Stimulated activated CD8-positive, alpha-beta memory T cell treated with anti-CD3 and anti-CD28 coated beads, Interleukin-4, amount 100 ng/mL, for 24 hours (primary cell): ENCODE results near the gene OR14C36.
"Not testable (repeated sequence)": the region's sequence is repeated elsewhere in the genome, so short reads cannot be mapped to it uniquely, and the experiment has no call there.

Experiments used
- DNase-seq: peaks from one replicate; pipeline ENCODE4 v3.0.0-alpha.2; 2020; ENCODE audit warnings: low read depth

OR14C36 gene, protein sequence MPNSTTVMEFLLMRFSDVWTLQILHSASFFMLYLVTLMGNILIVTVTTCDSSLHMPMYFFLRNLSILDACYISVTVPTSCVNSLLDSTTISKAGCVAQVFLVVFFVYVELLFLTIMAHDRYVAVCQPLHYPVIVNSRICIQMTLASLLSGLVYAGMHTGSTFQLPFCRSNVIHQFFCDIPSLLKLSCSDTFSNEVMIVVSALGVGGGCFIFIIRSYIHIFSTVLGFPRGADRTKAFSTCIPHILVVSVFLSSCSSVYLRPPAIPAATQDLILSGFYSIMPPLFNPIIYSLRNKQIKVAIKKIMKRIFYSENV

DNA sequence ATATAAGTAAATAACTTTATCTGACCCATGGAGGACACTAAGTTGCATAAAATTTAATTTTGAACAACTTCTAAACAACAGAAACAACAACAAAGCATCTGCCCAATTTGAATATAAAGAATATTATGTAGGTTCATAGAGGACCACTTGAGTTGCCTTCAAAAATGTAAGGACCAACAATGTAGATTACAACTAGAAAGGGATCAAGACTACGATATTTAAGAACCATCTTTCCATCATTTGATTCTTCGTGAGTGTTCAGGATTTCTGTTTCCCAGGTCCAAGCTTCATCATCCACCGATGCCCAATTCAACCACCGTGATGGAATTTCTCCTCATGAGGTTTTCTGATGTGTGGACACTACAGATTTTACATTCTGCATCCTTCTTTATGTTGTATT, at the start of gene OR14C36:
Gene OR14C36, plus strand, starts transcription at position 301 of the 400 bp plus-strand sequence. Its CDS starts 0 bp downstream, at position 301.
- no peak for DNase-seq

DNA sequence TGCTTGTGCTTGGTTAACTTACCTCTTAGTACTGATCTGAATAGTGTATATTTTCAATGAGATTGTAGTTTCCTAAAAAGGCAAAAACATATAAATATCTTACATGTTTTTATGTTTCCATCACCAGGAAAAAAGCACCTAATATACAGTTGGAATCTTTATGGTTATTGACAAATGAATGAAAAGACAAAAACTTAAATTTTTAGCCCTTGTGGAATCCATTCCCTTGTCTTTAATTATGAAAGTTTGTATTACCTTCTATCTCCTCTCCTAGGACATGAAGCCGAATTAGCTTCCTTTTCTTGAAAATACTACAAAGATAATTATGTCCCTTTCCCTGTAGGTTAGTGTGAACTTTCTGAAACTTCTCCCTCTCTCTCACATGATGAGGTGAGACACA, 45.3 kb upstream of the OR14C36 start, which contains the start of gene OR2T12:
Gene OR2T12, minus strand, starts transcription at position 101 of the 400 bp plus-strand sequence. CDS start 7,846 bp downstream, outside the sequence.
- DNase-seq: no peak

DNA sequence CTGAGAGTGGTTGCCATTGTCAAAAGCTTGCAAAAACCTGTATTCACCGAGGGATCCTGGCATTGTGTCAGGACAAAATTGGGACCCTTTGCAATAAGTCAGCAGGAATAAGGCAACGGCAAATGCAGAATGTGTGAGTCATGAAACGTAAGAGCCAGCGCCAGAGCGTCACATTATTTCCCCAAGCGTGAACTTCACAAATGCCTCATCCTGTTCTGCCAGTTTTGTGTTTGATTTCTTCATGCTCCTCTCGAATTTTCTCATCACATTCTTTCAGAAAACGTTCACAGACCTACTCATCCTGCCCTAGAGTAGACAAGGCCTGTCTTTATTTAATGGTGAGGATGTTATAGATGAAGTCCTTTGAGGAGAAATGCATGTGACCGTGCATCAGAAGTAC, 42.9 kb upstream of the OR14C36 start:
- not testable (repeated sequence) for DNase-seq

- no peak for DNase-seq
These were observed 42.5 kb upstream of the OR14C36 start for GRCh38 chr1:248306103-248306502.

- not testable (repeated sequence) for DNase-seq
These were observed 41.8 kb upstream of the OR14C36 start for GRCh38 chr1:248306740-248307139.

- no peak for DNase-seq
These were observed 31.8 kb upstream of the OR14C36 start for GRCh38 chr1:248316796-248317195.

- no peak for DNase-seq
These were observed 24.1 kb upstream of the OR14C36 start, which contains the start of gene OR2M7 for GRCh38 chr1:248324468-248324867. Gene OR2M7, minus strand, starts transcription at chr1:248324568. Its CDS starts 0 bp downstream, at chr1:248324568.

DNA sequence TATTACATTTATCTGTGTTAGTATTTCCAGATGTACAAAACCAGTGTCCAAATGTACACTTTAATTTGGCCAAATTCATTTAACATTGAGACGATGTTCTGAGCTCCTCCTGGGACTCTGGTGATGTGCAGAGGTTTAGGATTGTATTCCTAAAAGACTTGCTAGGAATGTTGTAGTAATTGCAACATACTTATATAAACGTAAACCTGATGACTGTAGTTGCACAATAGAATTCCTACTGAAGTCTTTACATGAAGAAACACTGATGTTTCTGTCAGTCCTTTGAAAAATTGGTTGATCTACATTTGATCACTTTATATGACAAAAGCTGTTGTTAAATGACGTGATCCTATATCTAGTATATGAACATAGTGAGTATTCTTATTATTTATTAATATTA, 5.1 kb upstream of the OR14C36 start:
- no peak for DNase-seq

GRCh38 chr1:248359415-248359814, 10.8 kb downstream of the OR14C36 start:
- DNase-seq: no peak

DNA sequence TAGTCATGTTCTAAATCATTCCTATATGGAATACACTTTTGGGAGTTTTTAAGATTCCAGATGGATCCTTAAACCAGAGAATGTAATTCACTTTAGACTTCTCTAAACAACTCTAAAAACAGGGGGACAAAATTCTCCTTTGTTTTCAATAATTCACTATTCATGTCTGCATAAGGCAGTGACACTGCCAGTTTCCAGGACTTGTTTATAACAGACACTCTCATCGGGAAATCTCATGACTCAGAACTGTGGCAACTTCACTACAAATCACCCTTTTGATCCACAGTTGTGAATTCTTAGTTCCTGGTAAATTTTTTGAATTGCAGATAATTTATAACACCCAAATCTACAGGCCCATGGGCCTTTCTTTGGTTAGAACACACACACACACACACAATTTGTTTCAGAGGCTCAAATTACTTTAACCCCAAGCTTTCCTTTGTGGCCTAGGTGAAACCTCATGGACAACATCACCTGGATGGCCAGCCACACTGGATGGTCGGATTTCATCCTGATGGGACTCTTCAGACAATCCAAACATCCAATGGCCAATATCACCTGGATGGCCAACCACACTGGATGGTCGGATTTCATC, 12.6 kb downstream of the OR14C36 start, which contains the start of gene OR2T4:
Gene OR2T4, plus strand, starts transcription at position 545 of the 595 bp plus-strand sequence. Its CDS starts 0 bp downstream, at position 545.
- no peak for DNase-seq

DNA sequence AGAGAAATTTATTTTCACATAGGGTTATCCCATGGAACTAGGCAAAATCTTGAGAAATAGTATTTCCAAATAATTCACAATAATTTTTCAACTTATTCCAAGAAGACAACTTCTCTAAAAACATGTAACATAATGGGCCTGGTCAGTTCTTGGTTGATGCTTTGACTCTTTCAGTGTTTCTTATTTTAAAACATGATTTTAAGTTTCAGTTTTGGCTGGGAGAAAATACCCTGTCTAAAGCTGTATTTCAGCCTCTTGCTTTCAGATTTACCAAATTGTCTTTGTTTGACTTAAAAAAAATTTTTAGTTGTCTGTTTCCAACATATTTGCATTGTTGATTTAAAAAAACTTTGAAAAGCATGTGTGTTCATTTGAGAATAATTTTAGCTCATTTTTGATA, 18.0 kb downstream of the OR14C36 start:
- no peak for DNase-seq

GRCh38 chr1:248372394-248372793, 23.8 kb downstream of the OR14C36 start:
- DNase-seq: no peak

GRCh38 chr1:248373761-248374160, 25.2 kb downstream of the OR14C36 start:
- DNase-seq: no peak

DNA sequence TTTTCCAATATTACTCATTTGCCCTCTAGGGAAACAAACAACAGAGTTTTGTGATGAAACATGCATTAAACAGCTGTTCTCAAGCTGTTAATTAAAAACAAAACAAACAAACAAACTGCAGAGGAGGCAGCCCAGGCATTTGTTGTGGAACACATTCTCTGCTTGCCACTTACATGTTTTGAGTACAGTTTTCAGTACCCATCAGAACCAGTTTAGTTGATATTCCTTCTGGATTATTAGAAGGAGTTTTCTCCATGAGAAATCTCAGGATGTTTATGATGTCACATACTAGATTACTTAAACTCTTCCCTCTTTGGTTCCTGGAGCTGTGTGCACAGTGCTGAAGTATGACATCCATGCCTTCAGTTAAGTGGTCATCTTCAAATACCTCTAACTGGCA, 26.9 kb downstream of the OR14C36 start, which contains the start of gene OR2T6:
Gene OR2T6, plus strand, starts transcription at position 301 of the 400 bp plus-strand sequence. CDS start 11,863 bp downstream, outside the sequence.
- no peak for DNase-seq

DNA sequence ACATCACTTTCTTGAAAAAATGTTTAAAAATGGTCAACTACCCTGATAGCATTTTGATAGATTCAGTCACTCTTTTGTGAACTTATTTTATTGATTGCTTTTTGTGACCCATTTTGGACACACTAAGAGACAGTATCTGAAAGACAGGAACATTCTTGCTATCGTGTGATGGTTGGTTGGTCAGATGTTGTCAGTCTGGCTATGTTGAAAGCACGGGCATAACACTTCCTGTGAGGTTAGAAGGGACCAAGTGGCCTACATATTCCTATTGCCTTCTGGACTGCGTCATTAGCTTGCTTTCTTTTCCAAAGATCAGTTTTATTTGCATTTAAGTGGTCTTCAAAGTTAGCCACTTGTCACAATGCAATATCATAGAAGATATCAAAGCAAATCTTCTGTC, 28.3 kb downstream of the OR14C36 start:
- no peak for DNase-seq

GRCh38 chr1:248380854-248381253, 32.3 kb downstream of the OR14C36 start:
- no peak for DNase-seq

- DNase-seq: no peak
These were observed 39.9 kb downstream of the OR14C36 start for GRCh38 chr1:248388426-248388825.

GRCh38 chr1:248393050-248393449, 44.5 kb downstream of the OR14C36 start:
- no peak for DNase-seq
